K562 (cell line): ENCODE data around the gene IQSEC3. TPM values are rescaled to one million over a fixed set of nuclear protein-coding genes. Genes with fewer than 3 reads are reported as not detected.

ENCODE experiments used
- ATAC-seq: fragments of 200-7000 bp; cut with Tn5 transposase; 3 replicates; pipeline ENCODE4 v1.9.1; 2020; ENCODE audit warnings: moderate library complexity
- BruUV-seq: library from RNA; stranded (reverse); fragments of 400-500 nt; replicated peaks from 2 replicates; lab custom pipeline; 2021; lab: Mats Ljungman, UMichigan
- CTCF ChIA-PET: fragments of 300-600 bp; formaldehyde crosslinking; extraction: SDS; loops from one replicate; lab custom pipeline; 2021; ENCODE audit warnings: low intra/inter-chr PET ratio; lab: Yijun Ruan, JAX
- POLR2A ChIA-PET: fragments of 300-600, 350-650 bp; sonication (Branson Sonifier 250); formaldehyde crosslinking; extraction: SDS; loops from one replicate; lab custom pipeline; 2021; ENCODE audit warnings: antibody characterized with exemption, inconsistent platforms; lab: Yijun Ruan, JAX
- DNase-seq, 4 experiments: peaks; one replicate each; pipeline versions ENCODE4 v3.0.0 to v3.0.0-alpha.2; 2011 to 2018; ENCODE audit warnings: low spot score in 3 of 4, mixed read lengths in 3 of 4; ENCODE audit errors: extremely low read depth in 1 of 4
- FAIRE-seq: peaks from 2 replicates; lab custom pipeline; 2011; peaks lifted over from hg19 to GRCh38; lab: Jason Lieb, UNC
- H2AFZ ChIP-seq: 2 replicates; pipeline ENCODE4 v1.6.0; 2011; ENCODE audit warnings: low read depth, low read length, control low read depth, inconsistent platforms
- H3K27ac ChIP-seq: fragments of 200-600 bp; 3 replicates; pipeline ENCODE4 v1.8.0; 2011; ENCODE audit warnings: low read depth, mild to moderate bottlenecking, control low read depth, inconsistent platforms, low read length, moderate library complexity, mixed read lengths; ENCODE audit errors: extremely low read depth
- H3K27me3 ChIP-seq, 2 experiments: fragments of 300-600 bp in 1 of 2; 2 replicates in 1 of 2; 3 replicates in 1 of 2; pipeline versions ENCODE4 v1.6.0 to v1.8.0; 2011; ENCODE audit warnings: inconsistent platforms in 2 of 2, low read length in 2 of 2, mild to moderate bottlenecking in 1 of 2, mixed read lengths in 1 of 2, moderate library complexity in 1 of 2; ENCODE audit not compliant: control insufficient read depth in 2 of 2, insufficient read depth in 2 of 2
- H3K36me3 ChIP-seq: fragments of 300-600 bp; 3 replicates; pipeline ENCODE4 v1.8.0; 2011; ENCODE audit warnings: mild to moderate bottlenecking, low read length, inconsistent platforms; ENCODE audit not compliant: control insufficient read depth, insufficient read depth
- H3K4me1 ChIP-seq, 2 experiments: fragments of 200-600 bp in 1 of 2; replicated peaks in 1 of 2; 2 replicates in 1 of 2; 3 replicates in 1 of 2; pipeline versions ENCODE4 v1.5.1 to v1.8.0; 2011; ENCODE audit warnings: inconsistent platforms in 2 of 2, low read length in 2 of 2, mild to moderate bottlenecking in 1 of 2, mixed read lengths in 1 of 2, moderate library complexity in 1 of 2; ENCODE audit not compliant: control insufficient read depth in 2 of 2, insufficient read depth in 2 of 2
- H3K4me2 ChIP-seq: 2 replicates; pipeline ENCODE4 v1.6.1; 2011; ENCODE audit warnings: low read length, control low read depth, inconsistent platforms, mixed read lengths; ENCODE audit not compliant: insufficient read depth
- H3K4me3 ChIP-seq: fragments of 200-600 bp; sonication (generic), shearing (Covaris generic); 2 replicates; pipeline ENCODE4 v1.5.1; 2016; ENCODE audit warnings: control low read depth, inconsistent platforms
- H3K79me2 ChIP-seq: fragments of 200-600 bp; 3 replicates; pipeline ENCODE4 v1.8.0; 2011; ENCODE audit warnings: low read length, inconsistent platforms; ENCODE audit not compliant: control insufficient read depth, insufficient read depth
- H3K9ac ChIP-seq, 2 experiments: 2 replicates each; pipeline versions ENCODE4 v1.6.0 to v1.6.1; 2011; ENCODE audit warnings: low read depth in 2 of 2, low read length in 2 of 2, control low read depth in 1 of 2, inconsistent platforms in 1 of 2, mild to moderate bottlenecking in 1 of 2, mixed read lengths in 1 of 2; ENCODE audit not compliant: insufficient read depth in 1 of 2
- H3K9me1 ChIP-seq: one replicate; pipeline ENCODE4 v1.6.0; 2011; ENCODE audit warnings: inconsistent platforms, mild to moderate bottlenecking, low read length, moderate library complexity; ENCODE audit not compliant: control insufficient read depth, insufficient read depth
- H3K9me3 ChIP-seq: replicated peaks from 2 replicates; pipeline ENCODE4 v1.5.1; 2011; ENCODE audit warnings: low read depth, low read length, inconsistent platforms; ENCODE audit not compliant: control insufficient read depth, insufficient read depth
- H4K20me1 ChIP-seq: replicated peaks from 2 replicates; pipeline ENCODE4 v1.6.1; 2011; ENCODE audit warnings: low read length, inconsistent platforms, mixed read lengths; ENCODE audit not compliant: control insufficient read depth, insufficient read depth
- ADNP ChIP-seq: fragments of 200-800 bp; sonication (Bioruptor generic); IDR thresholded peaks from 2 replicates; pipeline ENCODE4 v1.6.1; 2016; ENCODE audit warnings: missing genetic modification characterization, missing compliant biosample characterization
- ARNT ChIP-seq, 2 experiments: fragments of 450-650 bp; IDR thresholded peaks; 2 replicates each; pipeline ENCODE4 v1.6.1; 2016; ENCODE audit warnings: mild to moderate bottlenecking in 1 of 2
- GATA2 ChIP-seq: sonication (generic); formaldehyde crosslinking; IDR thresholded peaks from 2 replicates; pipeline ENCODE4 v1.4.0; 2020; ENCODE audit warnings: mild to moderate bottlenecking, missing genetic modification reagents
- HCFC1 ChIP-seq: IDR thresholded peaks from 2 replicates; pipeline ENCODE4 v1.6.1; 2012; ENCODE audit warnings: low read depth, low read length, improper control_type of control experiment
- HIVEP1 ChIP-seq: fragments of 250-450 bp; sonication (Bioruptor Pico); IDR thresholded peaks from 2 replicates; pipeline ENCODE4 v1.4.0; 2020; ENCODE audit warnings: mild to moderate bottlenecking
- IRF2 ChIP-seq: sonication (generic); formaldehyde crosslinking; IDR thresholded peaks from 2 replicates; pipeline ENCODE4 v1.8.1; 2022; ENCODE audit warnings: mild to moderate bottlenecking, missing genetic modification reagents
- NCOA4 ChIP-seq: fragments of 450-650 bp; IDR thresholded peaks from 2 replicates; pipeline ENCODE4 v1.6.1; 2018; ENCODE audit warnings: mild to moderate bottlenecking; ENCODE audit not compliant: partially characterized antibody
- TBP ChIP-seq: optimal IDR thresholded peaks from 2 replicates; pipeline ENCODE3; 2011; ENCODE audit warnings: low read depth, low read length, improper control_type of control experiment
- WGBS: fragments of 100-300 bp; shearing (Covaris generic); methylation state at CpG from one replicate; pipeline ENCODE4 v1.1.6; 2016; ENCODE audit warnings: low coverage, mixed read lengths; ENCODE audit not compliant: insufficient coverage; ENCODE audit errors: missing lambda C conversion rate; 5-methylcytosine and 5-hydroxymethylcytosine counted together
- in situ Hi-C: fragments of 300-500 bp; cut with MboI; formaldehyde crosslinking; loops from 4 replicates; pipeline ENCODE4 v1.15.0; 2018; ENCODE audit warnings: inconsistent platforms, mixed read lengths
- intact Hi-C: fragments of 100-400 bp; cut with micrococcal nuclease; formaldehyde crosslinking; loops from 2 replicates; pipeline ENCODE4 v1.14.2; 2022
- polyA plus RNA-seq, 8 experiments: library from polyadenylated mRNA; depleted of rRNA in 4 of 8; stranded (reverse) in 5 of 8; unstranded in 3 of 8; fragments of >200 nt; fragmentation: Nextera tagmentation in 2 of 8; fragmentation: Illumina TruSeq in 1 of 8; extraction: Ambion mirVana in 2 of 8; extraction: Trizol in 1 of 8; gene quantifications; 2 replicates each; pipeline versions ENCODE4 v1.2.1 to v1.2.3, GENCODE V29; 2011 to 2014; ENCODE audit warnings: inconsistent platforms in 1 of 8, missing spikeins in 1 of 8
- total RNA-seq, 7 experiments: library from RNA; depleted of rRNA in 6 of 7; stranded (reverse); fragments of >200 nt in 6 of 7; fragmentation: Illumina TruSeq in 2 of 7; extraction: Trizol in 2 of 7; gene quantifications; 2 replicates each; pipeline versions ENCODE4 v1.2.1 to v1.2.3, GENCODE V29; 2011 to 2021; ENCODE audit warnings: low replicate concordance in 1 of 7
- TF ChIP-seq, protein P1 (sequence below): sonication (generic); formaldehyde crosslinking; IDR thresholded peaks from 2 replicates; pipeline ENCODE4 v1.8.0; 2022; ENCODE audit warnings: mild to moderate bottlenecking, missing genetic modification reagents, borderline replicate concordance

The IQSEC3 gene
- total and polyA plus RNA-seq, 9 of the 15 experiments (the other 6 are each of a cell fraction or from before 2014, with no cell fraction given), result under 0.01 to 0.25 (median 0.08) TPM; not detected in 3

DNA sequence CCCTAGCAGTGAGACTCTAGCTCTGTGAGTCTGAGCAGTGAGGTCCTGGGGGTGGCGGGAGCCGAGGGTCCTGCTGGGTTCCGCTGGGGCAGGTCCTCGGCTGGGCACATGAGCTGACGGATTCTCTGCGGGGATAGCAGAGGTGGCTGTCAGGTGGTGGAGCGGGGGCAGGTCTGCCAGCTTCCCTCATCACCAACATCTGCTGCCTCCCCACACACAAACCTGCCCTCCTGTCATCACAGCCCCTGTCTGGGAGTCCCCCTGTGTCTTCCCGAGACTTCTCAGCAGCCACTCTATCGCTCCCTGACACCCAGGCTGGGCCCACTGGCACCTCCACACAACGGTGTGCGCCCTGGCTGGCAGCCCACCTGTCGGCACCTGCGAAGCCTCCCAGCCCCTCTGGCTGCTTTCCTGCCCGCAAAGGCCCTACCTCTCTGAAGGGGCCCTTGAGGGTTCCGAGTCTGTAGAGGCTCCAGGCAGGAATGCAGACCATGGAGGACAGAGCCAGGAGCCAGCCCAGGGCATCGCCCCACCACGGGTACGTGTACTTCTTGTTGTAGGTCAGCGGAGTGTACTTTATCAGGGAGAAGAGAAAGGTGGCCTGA, 154.5 kb downstream of the IQSEC3 start:
- CTCF ChIA-PET, result no interaction called here
- BruUV-seq, result no TSS peak
- H3K4me3 ChIP-seq, result no peak overlapping the region
- intact Hi-C loops (no loop called here), in situ Hi-C loops (no loop called here)
- peaks cover 0 to 5% of the 10 kb centered on the region in 2 experiments; a peak in 2 of 5 replicates for H3K4me1 ChIP-seq
- no peaks in the 10 kb centered on the region for H3K36me3 ChIP-seq
- DNase-seq, result no peak
- no peak overlapping the region for H3K4me2 ChIP-seq
- no peak overlapping the region for H2AFZ ChIP-seq
- peaks cover 3 to 61% of the 10 kb centered on the region in 2 experiments for H3K27me3 ChIP-seq
- no peaks in the 10 kb centered on the region for H3K9me1 ChIP-seq
- POLR2A ChIA-PET, result no interaction called here
- H4K20me1 ChIP-seq, result 0 out of 2 replicates have a peak, but pooled peaks cover 4% of the 10 kb centered on the region
- no peak for FAIRE-seq
- no peaks in the 10 kb centered on the region for H3K9me3 ChIP-seq
- H3K9ac ChIP-seq, result no peak overlapping the region
- H3K27ac ChIP-seq, result no peak overlapping the region
- 6% methylated on average over 13 of the region's 19 CpGs for WGBS
- no peaks in the 10 kb centered on the region for H3K79me2 ChIP-seq
- TF ChIP-seq GATA2 (CRISPR knock-in tag) (no peak), HIVEP1 (CRISPR knock-in tag) (no peak), IRF2 (CRISPR knock-in tag) (no peak), TBP (no peak), ARNT (IDR thresholded peaks at IDR 0.05) (no peak), NCOA4 (no peak), HCFC1 (no peak), ADNP (no peak)
- TF ChIP-seq, protein P1, sequence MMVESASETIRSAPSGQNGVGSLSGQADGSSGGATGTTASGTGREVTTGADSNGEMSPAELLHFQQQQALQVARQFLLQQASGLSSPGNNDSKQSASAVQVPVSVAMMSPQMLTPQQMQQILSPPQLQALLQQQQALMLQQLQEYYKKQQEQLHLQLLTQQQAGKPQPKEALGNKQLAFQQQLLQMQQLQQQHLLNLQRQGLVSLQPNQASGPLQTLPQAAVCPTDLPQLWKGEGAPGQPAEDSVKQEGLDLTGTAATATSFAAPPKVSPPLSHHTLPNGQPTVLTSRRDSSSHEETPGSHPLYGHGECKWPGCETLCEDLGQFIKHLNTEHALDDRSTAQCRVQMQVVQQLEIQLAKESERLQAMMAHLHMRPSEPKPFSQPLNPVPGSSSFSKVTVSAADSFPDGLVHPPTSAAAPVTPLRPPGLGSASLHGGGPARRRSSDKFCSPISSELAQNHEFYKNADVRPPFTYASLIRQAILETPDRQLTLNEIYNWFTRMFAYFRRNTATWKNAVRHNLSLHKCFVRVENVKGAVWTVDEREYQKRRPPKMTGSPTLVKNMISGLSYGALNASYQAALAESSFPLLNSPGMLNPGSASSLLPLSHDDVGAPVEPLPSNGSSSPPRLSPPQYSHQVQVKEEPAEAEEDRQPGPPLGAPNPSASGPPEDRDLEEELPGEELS, result no peak
- no peak for ATAC-seq
